Ectodermal cell (in vitro differentiated cells): ENCODE measurements around the gene OR6K2.

Source experiments
- H3K27ac ChIP-seq: 2 replicates; pipeline ENCODE4 v1.7.0; 2013; ENCODE audit warnings: mild to moderate bottlenecking, low read depth, low read length; ENCODE audit not compliant: insufficient read depth, poor library complexity, severe bottlenecking
- H3K27me3 ChIP-seq: 2 replicates; pipeline ENCODE4 v1.7.0; 2013; ENCODE audit warnings: mild to moderate bottlenecking, low read length; ENCODE audit not compliant: insufficient read depth, control insufficient read depth, poor library complexity, severe bottlenecking
- H3K36me3 ChIP-seq: one replicate; pipeline ENCODE4 v1.7.0; 2013; ENCODE audit warnings: low read length; ENCODE audit not compliant: control insufficient read depth, insufficient read depth
- H3K4me1 ChIP-seq: one replicate; pipeline ENCODE4 v1.7.0; 2013; ENCODE audit warnings: low read length; ENCODE audit not compliant: control insufficient read depth, insufficient read depth
- H3K4me3 ChIP-seq: 2 replicates; pipeline ENCODE4 v1.7.0; 2013; ENCODE audit warnings: low read depth, low read length, control low read depth; ENCODE audit not compliant: insufficient read depth
- H3K9me3 ChIP-seq: 2 replicates; pipeline ENCODE4 v1.7.0; 2013; ENCODE audit warnings: mild to moderate bottlenecking, low read length, moderate library complexity; ENCODE audit not compliant: control insufficient read depth
- WGBS, 2 experiments: methylation state at CpG; one replicate each; pipeline ENCODE4 v1.1.7; 2013; ENCODE audit warnings: missing lambda C conversion rate in 2 of 2; 5-methylcytosine and 5-hydroxymethylcytosine counted together

The OR6K2 gene

DNA sequence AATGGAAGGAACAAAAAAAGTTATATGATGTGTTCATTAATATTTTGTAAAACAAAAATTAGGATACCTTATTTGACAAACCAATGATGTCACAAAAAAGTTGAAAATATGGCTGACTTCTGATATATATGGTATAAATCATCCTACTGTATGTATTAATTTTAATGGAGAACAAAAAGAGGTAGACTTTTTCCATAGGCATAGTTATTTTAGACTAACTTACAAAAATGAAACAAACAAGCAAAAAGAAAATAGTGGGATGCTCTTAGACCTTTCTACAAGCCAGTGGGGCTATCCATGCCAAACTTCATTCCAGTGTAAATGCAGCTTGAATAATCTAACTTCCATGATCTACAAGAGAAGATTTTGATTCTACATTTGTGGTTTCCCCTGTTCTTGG is 13.4 kb downstream of the OR6K2 start:
- Histone ChIP-seq H3K27me3 (no peaks in the 10 kb centered on the region), H3K36me3 (no peaks in the 10 kb centered on the region), H3K4me1 (no peaks in the 10 kb centered on the region), H3K27ac (no peak overlapping the region), H3K4me3 (no peak overlapping the region), H3K9me3 (no peaks in the 10 kb centered on the region)

DNA sequence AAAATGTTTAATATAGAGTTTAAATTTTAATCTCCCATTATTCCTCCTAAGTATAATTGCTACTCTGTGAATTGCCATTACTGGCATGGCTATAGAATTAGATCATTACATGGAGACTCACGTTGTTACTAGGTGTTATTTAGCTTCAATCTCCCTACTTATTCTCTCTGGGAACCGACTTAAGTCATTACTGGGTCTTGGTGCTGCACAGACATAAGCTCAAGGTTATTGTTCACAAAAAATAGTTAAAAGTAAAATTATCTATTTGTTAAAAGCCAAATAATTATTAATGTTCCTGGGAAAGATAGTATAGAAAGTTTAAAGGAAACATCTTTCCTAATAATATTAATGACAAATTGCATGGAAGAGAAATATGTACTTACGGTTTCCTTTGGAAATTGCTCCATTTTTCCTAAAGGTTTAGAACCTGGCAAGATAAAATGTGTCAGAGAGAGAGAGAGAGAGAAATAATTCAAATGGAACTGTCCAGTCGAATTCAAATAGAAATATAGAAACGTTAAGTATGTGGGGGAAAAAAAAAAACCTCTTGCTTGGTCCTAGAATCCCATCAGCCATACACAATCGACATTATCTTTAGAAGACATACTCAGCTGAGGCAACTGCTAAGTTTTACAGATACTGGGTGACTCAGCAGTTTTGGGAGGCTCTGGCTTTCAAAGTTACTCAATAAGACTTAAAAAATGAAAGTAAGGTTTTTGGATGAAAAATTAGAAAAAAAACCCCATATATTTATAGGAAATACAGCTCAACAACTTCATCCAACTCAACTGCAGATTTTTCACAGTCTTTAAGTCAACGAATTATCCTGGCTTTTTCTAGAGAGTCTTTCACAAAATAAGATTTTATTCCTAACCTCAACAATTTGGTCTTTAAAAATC is 14.1 kb downstream of the OR6K2 start, which contains the start of gene SPTA1:
SPTA1 (minus strand) TSS at position 605 of the 899 bp plus-strand sequence; CDS start at position 407, 198 bp downstream.
- no peak within 1 kb of the TSS for H3K27ac ChIP-seq
- no peak within 1 kb of the TSS for H3K4me3 ChIP-seq
- H3K9me3 ChIP-seq = no peaks in the 10 kb centered on the region
- WGBS, 2 experiments = 92 to 96% methylated on average over 5 to 7 of the region's 7 CpGs
- H3K4me1 ChIP-seq = no peaks in the 10 kb centered on the region
- H3K27me3 ChIP-seq = no peaks in the 10 kb centered on the region
- no peaks in the 10 kb centered on the region for H3K36me3 ChIP-seq

DNA sequence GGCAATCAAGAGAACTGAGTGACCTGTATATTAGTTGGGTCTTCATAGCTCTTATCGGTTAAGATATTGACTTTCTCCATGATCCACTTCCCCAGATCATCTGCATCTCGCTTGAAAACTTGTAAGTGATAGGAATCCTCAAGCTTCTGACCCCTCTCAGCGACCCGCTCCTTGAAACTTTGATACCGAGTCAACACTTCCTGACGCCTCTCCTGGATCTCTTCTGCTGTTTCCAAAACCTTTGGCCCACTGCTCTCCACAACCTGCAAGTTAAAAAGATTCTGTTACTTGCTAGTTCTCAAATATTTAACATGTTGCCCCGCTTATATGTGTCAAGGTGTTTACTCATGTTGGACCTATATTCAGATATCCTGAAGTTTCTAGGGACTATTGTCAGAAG is 15.4 kb downstream of the OR6K2 start:
- Histone ChIP-seq H3K4me3 (no peak overlapping the region), H3K27me3 (no peaks in the 10 kb centered on the region), H3K9me3 (no peaks in the 10 kb centered on the region), H3K36me3 (no peaks in the 10 kb centered on the region), H3K4me1 (no peaks in the 10 kb centered on the region), H3K27ac (no peak overlapping the region)
- 77% methylated on average over 7 of the region's 7 CpGs for WGBS, 2 experiments

DNA sequence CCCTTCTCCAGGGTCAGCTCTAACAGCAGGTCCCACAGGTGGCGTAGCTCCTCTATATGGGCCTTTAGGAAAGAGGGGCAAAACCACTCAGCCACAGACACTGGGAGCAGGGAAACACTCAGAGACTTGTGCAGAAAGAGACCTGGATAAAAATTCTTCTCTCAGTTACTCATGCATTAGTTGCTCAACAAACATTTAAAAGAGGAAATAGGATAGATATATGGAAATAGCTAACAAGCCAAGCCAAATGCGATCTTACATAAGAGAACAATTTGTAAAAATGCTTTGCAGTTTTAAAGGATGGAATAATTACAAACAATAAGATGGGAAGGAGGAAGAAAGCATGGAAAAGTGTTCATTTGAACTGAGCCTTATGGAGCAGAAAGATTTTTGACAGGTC is 18.8 kb downstream of the OR6K2 start:
- no peaks in the 10 kb centered on the region for H3K4me1 ChIP-seq
- H3K36me3 ChIP-seq = no peaks in the 10 kb centered on the region

DNA sequence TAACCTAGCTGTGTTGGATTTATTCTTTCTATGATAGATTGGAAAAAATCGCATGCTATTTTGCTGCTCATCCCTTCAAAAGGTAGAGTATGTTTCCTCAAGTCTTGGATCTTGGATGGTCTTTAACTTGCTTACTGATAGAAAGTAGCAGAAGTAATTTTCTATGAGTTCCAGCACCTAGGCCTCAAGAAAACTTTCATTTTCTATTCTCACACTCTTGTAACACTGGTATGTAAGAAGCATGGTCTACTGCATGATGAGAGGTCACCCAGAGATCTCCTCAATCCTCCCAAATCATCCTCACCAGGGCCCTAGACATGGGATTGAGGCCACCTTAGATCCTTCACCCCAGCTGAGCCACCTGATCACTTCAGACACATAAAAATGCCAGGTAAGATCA is 21.2 kb downstream of the OR6K2 start:
- 93 to 97% methylated on average over 1 of the region's 1 CpG for WGBS, 2 experiments

More for the DNA sequence above, 18.8 kb downstream of the OR6K2 start:
- Histone ChIP-seq H3K27me3 (no peaks in the 10 kb centered on the region), H3K9me3 (no peaks in the 10 kb centered on the region), H3K27ac (no peak overlapping the region), H3K4me3 (no peak overlapping the region)
- 96 to 97% methylated on average over 2 of the region's 2 CpGs for whole genome bisulfite sequencing, 2 experiments

DNA sequence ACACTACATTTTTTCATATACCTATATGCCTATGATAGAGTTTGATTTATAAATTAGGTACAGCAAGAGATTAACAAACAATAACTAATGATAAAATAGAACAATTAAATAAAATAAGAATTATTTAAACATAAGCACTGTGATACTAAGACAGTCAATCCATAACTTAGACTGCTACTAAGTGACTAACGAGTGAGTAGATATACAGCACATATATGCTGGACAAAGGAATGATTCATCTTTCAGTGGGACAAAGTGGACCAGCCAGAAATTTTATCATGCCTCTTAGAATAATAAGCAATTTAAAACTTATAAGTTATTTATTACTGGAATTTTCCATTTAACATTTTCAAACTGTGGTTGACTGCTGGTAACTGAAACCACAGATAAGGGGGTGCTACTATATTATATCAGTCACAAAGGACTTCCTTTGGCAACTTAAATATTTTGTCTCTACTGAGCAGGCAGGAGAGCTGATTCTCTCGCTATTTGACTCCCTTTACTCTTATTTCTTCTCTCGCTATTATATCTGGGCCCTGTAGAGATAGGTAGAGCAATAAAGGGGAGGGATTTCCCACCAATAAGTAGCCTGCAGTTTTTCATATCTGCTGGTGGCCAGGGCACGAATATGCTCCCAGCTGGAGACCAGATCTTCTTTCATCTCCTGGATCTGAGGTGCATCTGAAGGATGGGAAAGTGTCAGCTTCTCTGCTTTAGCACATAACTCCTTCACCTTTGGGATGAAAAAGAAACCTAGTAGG is 24.7 kb downstream of the OR6K2 start:
- WGBS, 2 experiments = 89 to 91% methylated on average over 4 of the region's 4 CpGs
- Histone ChIP-seq H3K36me3 (no peaks in the 10 kb centered on the region), H3K27me3 (no peaks in the 10 kb centered on the region), H3K4me3 (no peak overlapping the region), H3K4me1 (no peaks in the 10 kb centered on the region), H3K27ac (no peak overlapping the region), H3K9me3 (no peaks in the 10 kb centered on the region)

More for the DNA sequence above, 21.2 kb downstream of the OR6K2 start:
- H3K27me3 ChIP-seq = no peaks in the 10 kb centered on the region
- no peak overlapping the region for H3K4me3 ChIP-seq
- no peaks in the 10 kb centered on the region for H3K36me3 ChIP-seq
- no peak overlapping the region for H3K27ac ChIP-seq
- H3K4me1 ChIP-seq = no peaks in the 10 kb centered on the region
- H3K9me3 ChIP-seq = no peaks in the 10 kb centered on the region

DNA sequence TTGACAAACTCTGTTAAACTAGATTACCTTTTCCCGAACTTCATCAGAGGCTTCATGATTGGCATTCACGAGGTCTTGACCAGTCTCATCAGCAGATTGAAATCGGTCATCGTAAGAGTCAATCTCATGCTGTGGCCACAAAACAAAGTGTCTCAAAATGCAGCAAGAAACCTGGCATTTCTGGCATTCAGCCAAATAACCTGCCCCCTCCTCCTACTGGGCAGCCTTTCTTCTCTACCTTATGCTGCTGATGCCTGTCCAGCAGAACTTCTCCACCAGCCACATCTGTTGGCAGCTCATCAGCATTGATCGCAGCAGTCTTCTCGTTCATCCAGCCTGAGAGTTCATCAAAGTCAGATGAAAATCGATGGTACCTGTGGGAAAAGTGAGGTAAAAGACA is 26.1 kb downstream of the OR6K2 start:
- H3K27ac ChIP-seq = no peak overlapping the region
- no peak overlapping the region for H3K4me3 ChIP-seq
- 92 to 95% methylated on average over 7 of the region's 7 CpGs for WGBS, 2 experiments
- H3K36me3 ChIP-seq = no peaks in the 10 kb centered on the region
- no peaks in the 10 kb centered on the region for H3K9me3 ChIP-seq
- no peaks in the 10 kb centered on the region for H3K4me1 ChIP-seq
- H3K27me3 ChIP-seq = no peaks in the 10 kb centered on the region

DNA sequence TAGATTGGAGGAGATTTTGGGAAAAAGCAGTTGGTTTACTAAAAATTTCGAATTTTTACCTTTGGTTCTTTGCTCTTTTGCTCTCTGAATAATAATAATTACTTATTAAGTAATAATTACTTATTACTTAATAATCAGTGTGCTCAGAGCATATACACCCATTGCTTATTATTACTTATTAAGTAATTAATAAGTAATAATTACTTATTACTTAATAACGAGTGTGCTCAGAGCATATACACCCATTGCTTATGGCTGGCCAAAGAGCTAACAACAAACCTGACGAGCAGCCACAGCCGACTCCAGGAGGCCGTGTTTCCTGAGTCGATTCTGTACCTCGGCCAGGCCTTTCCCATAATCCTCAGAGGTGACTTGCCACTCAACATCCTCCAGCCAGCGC is 34.4 kb downstream of the OR6K2 start:
- Histone ChIP-seq H3K4me1 (no peaks in the 10 kb centered on the region), H3K27me3 (no peaks in the 10 kb centered on the region), H3K4me3 (no peak overlapping the region), H3K9me3 (no peaks in the 10 kb centered on the region), H3K36me3 (no peaks in the 10 kb centered on the region), H3K27ac (no peak overlapping the region)
- 90 to 92% methylated on average over 7 of the region's 8 CpGs for WGBS, 2 experiments

DNA sequence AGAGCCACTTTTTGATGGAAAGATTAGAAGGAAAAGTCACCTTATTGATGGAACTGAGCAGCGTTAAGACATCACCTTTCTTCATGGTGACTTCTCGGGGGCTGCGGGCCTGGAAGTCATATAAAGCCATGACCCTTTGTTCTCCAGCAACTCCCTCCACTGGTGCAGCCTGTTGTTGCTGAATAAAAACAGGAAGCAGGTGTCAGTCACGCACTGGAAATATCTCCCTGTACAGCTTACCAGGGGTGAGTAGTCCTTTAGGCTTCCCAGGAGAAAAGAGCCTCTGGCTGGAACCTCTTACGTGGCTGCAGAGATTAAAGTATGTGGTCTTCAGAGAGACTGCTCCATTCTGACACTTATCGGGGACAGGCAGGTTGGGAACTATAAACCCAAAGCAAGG is 45.9 kb downstream of the OR6K2 start:
- Histone ChIP-seq H3K36me3 (no peaks in the 10 kb centered on the region), H3K4me3 (no peak overlapping the region), H3K27ac (no peak overlapping the region), H3K27me3 (no peaks in the 10 kb centered on the region), H3K4me1 (no peaks in the 10 kb centered on the region), H3K9me3 (no peaks in the 10 kb centered on the region)
- 91% methylated on average over 6 of the region's 6 CpGs for WGBS, 2 experiments

DNA sequence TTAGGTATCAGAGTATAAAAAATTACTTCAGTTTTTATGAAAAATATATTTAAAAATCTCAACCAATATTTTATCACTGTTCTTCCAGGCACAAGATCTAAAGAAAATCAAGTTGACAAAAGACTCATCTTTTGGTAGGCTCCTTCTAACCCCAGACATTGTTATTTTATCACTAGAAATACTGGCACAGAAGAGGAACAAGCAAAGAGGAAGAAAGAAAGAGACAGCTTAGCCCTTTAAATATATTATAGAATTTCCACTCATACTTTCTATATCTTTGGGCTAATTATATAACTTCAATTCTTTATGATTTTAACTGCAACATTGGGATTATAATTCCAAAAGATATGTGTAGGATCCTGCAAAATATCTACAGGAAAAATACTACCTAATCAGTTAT is 46.4 kb downstream of the OR6K2 start:
- no peak overlapping the region for H3K4me3 ChIP-seq
- no peaks in the 10 kb centered on the region for H3K4me1 ChIP-seq
- no peak overlapping the region for H3K27ac ChIP-seq
- H3K9me3 ChIP-seq = no peaks in the 10 kb centered on the region
- H3K27me3 ChIP-seq = no peaks in the 10 kb centered on the region
- no peaks in the 10 kb centered on the region for H3K36me3 ChIP-seq
